NB4 (cell line): ENCODE measurements around the gene LPGAT1.

ENCODE experiments used
- DNase-seq: peaks from one replicate; pipeline ENCODE4 v3.0.0; 2010; ENCODE audit warnings: low read depth
- H3K4me3 ChIP-seq: one replicate; pipeline ENCODE4 v1.5.1; 2011; ENCODE audit warnings: mild to moderate bottlenecking, low read depth, low read length, moderate library complexity
- MYC ChIP-seq: IDR thresholded peaks from 2 replicates; pipeline ENCODE4 v1.6.1; 2011; ENCODE audit warnings: low read depth, low read length
- POLR2A ChIP-seq: IDR thresholded peaks from 2 replicates; pipeline ENCODE4 v1.6.1; 2011; ENCODE audit warnings: mild to moderate bottlenecking; ENCODE audit not compliant: insufficient read length; ENCODE audit errors: extremely low read depth
- TF ChIP-seq, protein P1 (sequence below): IDR thresholded peaks from one replicate; pipeline ENCODE4 v1.5.1; 2012; ENCODE audit warnings: low read depth, low read length
- TF ChIP-seq, protein P2 (sequence below): IDR thresholded peaks from 2 replicates; pipeline ENCODE4 v1.6.1; 2011; ENCODE audit warnings: low read depth, low read length

LPGAT1 gene

DNA sequence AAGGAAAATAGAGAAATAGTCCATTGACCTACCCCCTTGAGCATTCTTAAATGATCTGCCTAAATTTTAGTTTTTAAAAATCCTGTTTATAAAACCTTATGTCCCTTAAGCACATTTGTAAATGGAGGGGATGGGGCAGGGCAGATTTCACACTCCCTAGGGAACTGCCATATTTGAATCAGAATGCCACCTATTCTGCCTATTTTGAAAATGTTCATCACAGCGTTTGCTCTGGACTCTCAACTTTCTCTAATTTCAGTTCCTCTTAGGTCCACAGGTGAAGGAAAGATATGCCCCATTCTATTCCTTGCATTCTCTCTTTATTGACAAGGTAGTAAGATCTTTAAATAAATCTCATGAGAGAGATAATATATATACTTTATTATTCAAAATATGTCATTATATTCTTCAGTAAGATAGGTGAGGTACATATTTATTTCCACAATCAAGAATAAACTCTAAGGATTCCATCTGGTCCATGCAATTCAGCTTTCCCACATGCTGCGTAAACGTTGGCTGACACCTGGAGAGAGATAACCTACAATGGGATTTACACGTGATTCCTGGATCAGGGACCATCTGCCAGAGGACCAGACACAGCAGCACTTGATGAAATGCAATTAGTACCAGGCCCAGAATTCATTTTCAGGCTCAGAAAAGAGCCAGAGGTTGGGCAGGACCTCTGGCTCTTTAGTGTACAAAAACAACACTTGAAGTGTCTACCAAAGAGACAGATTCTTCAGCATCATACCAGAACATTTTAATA is 1.2 kb upstream of the LPGAT1 start:
- DNase-seq = no peak
- TF ChIP-seq, protein P1, sequence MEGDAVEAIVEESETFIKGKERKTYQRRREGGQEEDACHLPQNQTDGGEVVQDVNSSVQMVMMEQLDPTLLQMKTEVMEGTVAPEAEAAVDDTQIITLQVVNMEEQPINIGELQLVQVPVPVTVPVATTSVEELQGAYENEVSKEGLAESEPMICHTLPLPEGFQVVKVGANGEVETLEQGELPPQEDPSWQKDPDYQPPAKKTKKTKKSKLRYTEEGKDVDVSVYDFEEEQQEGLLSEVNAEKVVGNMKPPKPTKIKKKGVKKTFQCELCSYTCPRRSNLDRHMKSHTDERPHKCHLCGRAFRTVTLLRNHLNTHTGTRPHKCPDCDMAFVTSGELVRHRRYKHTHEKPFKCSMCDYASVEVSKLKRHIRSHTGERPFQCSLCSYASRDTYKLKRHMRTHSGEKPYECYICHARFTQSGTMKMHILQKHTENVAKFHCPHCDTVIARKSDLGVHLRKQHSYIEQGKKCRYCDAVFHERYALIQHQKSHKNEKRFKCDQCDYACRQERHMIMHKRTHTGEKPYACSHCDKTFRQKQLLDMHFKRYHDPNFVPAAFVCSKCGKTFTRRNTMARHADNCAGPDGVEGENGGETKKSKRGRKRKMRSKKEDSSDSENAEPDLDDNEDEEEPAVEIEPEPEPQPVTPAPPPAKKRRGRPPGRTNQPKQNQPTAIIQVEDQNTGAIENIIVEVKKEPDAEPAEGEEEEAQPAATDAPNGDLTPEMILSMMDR = no peak
- TF ChIP-seq MYC (no peak), POLR2A (no peak)
- TF ChIP-seq, protein P2, sequence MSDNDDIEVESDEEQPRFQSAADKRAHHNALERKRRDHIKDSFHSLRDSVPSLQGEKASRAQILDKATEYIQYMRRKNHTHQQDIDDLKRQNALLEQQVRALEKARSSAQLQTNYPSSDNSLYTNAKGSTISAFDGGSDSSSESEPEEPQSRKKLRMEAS = no peak
- H3K4me3 ChIP-seq = no peak overlapping the region

DNA sequence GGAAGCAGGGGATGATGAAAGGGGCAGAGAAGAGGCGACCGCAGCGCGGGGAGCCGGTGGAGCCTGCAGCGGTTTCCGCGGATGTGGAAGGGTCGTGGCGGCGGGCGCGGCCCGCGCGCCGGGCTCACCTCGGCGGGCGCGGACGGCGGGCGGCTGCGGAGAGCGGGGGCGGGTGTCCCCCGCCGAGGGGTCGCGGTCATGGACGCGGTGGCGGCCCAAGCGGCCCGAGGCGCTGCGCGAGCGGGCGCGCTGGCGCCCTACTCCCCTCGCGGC is 572 bp downstream of the LPGAT1 start:
- TF ChIP-seq, protein P1 = no peak
- TF ChIP-seq MYC (no peak), POLR2A (no peak)
- TF ChIP-seq, protein P2 = no peak
- DNase-seq = peak; percentile 65
- peak overlapping the region; percentile 72 for H3K4me3 ChIP-seq

DNA sequence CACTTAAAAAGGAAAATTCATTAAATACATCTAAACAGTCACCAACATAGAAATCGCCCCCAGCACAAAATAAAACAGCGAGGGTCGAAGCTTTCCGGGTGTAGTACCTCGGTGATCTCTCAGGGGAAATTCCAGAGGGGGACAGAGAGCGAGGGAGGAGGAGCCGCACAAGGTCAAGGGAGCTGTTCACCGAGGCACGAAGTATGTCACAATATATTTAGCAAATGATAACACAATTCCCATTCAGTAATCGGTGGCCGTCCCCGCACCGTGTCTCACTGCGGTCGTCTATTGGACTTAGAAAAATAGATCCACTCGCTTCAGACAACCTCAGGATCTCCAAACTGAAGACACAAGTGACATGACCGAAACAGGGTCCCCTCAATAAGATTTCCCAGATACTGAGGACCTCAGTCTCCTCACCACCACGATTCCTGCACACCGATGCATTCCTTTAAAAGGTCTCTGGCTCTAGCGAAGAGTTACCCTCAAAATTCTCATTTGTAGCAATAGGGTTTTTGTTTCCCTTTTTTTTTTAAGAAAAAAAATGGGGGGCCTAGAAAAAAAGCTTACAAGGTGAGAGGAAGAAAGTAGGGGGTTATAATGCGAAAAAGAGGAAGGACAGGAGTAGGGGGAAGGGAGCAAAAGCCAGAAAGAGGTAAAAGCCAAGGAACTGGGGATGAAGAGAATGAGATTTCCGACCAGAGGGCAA is 1.1 kb downstream of the LPGAT1 start:
- TF ChIP-seq MYC (no peak), POLR2A (no peak)
- TF ChIP-seq, protein P1 = no peak
- TF ChIP-seq, protein P2 = no peak
- DNase-seq = peak; percentile 34
- H3K4me3 ChIP-seq = peak overlapping the region; percentile 72

DNA sequence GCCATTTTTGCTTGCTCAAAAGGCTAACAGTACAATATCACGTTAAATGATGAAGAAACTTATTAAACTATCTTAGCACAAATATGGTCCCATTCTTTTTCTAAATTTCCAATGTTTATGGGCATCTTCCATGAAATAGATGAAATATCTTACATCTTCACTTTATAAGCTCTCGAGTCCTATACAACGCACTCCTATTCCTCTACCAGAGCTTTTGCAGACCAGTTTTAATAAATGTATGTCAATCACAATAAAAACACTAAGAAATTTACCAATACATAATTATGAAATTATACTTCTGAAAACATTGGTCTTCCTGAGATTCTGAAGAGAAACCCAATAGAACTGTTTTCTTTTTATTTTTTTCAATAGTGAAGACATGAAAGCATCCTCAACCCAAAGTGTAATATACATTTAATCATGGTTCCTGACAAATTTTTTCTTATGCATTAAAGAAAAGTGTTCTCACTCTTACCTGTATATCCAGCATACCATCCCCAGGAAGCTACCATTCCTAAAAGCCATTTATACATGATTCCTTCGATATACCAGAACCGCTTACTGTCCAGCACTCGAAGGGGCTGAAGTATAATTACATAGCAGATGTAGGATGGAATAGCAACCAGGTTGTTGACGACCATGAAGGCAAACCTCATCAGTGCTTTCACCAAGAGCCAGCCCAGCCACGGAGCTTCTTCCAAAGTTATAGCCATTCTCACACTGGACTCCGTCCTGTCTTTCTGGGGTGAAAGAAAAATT is 1.8 kb downstream of the LPGAT1 start:
- H3K4me3 ChIP-seq = peak overlapping the region; percentile 72
- TF ChIP-seq MYC = no peak
- TF ChIP-seq, protein P2 = no peak
- TF ChIP-seq, protein P1 = no peak
- no peak for TF ChIP-seq POLR2A
- peak; percentile 11 for DNase-seq

DNA sequence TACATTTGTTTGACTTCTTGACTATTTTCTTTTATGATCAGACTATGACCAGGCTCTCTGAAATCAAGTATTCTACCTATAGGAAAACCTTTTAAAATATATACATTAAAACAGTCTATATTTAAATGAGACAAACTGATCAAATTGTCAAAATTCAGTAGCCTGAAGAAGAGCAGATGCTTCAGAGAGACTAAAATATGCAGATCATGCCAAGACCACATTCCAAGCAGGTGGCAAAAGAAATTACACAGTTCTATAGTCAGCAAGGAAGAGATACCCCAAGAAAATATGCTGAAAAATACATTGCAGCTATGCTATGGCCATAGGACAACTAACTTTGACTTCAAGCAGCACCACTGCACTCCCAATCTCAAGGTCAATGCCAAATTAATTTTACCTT is 3.5 kb downstream of the LPGAT1 start:
- no peak overlapping the region for H3K4me3 ChIP-seq
- TF ChIP-seq, protein P2 = no peak
- TF ChIP-seq MYC = no peak
- no peak for TF ChIP-seq POLR2A
- TF ChIP-seq, protein P1 = no peak
- no peak for DNase-seq
